ENCODE data around the gene CHRNA10. TPM values are rescaled to one million over a fixed set of nuclear protein-coding genes. Genes with fewer than 3 reads are reported as not detected.

The CHRNA10 gene, protein sequence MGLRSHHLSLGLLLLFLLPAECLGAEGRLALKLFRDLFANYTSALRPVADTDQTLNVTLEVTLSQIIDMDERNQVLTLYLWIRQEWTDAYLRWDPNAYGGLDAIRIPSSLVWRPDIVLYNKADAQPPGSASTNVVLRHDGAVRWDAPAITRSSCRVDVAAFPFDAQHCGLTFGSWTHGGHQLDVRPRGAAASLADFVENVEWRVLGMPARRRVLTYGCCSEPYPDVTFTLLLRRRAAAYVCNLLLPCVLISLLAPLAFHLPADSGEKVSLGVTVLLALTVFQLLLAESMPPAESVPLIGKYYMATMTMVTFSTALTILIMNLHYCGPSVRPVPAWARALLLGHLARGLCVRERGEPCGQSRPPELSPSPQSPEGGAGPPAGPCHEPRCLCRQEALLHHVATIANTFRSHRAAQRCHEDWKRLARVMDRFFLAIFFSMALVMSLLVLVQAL
- polyA plus RNA-seq (ENCODE audit: insufficient read length in 3 of 3) = 1 to 10 TPM; 1.3 to 3.0 (median 1.6) TPM
- long read RNA-seq, donor 1 = 0 reads
- long read RNA-seq, donor 2 = 0 reads
- long read RNA-seq, donor 3 = 0 reads
- long read RNA-seq, donor 4 = 0 reads
- long read RNA-seq, donor 5 = 0 reads
- long read RNA-seq, donor 6 = 0 reads
- long read RNA-seq, donor 7, partial matches to known transcripts = 0 of 1 reads
- long read RNA-seq, donor 7, other reads (novel, unspliced or antisense) = 0 of 1 reads
- long read RNA-seq, donor 8 = 0 reads
- long read RNA-seq, donor 9 = 0 reads
- long read RNA-seq, donor 10 = 0 reads
- long read RNA-seq, donor 11 = 0 reads
- long read RNA-seq, donor 12 = 0 reads
- long read RNA-seq, donor 13 = 0 reads
- long read RNA-seq, donor 14 = 0 reads
- long read RNA-seq, donor 15 = 0 reads
- long read RNA-seq, donor 16, partial matches to known transcripts = 8 of 8 reads
- long read RNA-seq, donor 16, other reads (novel, unspliced or antisense) = 0 of 8 reads

DNA sequence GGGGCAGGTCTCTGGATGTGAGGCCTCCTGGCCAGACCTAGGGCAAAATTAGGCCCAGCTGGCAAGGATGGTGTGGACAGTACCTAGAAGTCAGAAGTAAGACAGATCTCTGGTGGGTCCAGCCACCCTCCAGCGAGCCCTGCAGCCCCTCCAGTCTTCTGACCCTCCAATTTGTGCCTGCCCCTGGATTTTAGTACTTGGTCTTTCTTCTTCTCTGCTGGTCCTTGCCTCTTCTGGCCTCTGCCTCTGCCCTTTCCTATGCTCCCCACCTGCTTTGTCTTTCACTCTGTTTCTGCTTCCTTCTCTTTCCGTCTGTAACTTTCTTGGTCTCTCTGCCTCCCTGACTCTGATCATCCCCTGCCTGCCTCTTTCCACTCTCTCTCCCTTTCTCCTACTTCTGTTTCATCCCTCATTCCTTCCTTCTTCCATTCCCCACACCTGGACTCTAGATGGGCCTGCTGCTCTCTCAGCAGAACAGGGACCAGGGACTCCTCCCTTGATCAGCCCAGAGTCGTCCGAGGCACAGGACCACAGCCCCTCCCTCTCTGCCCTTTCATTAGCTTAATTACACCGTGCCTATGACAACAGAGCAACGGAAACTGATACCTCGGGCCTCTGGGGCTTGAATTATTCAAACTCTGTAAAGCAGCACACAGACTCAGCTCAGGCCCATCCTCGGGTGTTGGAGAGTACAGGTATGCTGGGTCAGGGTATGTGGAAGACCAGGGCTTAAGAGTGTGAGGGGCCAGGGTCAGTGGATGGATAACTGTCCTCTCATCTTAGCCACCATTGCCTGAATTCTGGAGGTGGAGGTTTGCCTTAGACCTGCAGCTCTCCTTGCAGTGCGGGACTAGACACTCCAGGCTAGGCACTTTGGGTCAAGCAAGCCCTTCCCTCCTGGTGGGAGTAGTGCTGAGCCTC is at the start of gene CHRNA10:
Gene CHRNA10 (minus strand): TSS at position 51 of the 921 bp plus-strand sequence. CDS start 72 bp downstream, outside the sequence.
- DNase-seq (ENCODE audit: extremely low read depth in 1 of 11, low read depth in 9 of 11, low spot score in 4 of 11) = peak in 7 of 11 donors; percentile 3 to 42 (median 15)

DNA sequence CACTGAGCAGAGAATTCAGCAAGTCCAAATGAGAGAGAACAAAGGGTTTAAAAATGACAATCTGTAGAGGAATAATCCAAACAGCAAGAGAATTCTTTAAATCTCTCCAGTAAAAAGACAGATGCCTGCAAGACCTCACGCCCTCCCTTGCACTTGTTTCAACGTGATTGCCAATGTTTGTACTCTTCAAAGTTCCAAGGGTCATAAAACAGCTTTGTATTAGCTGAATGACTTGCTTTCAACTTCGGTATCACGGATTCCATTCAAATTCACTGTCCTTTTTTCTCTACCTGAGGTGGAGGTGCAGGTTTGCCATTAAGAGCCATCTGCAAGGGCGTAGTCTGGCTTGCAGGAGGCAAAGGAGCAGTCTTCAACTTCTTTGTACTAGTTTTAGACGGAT is 41.1 kb upstream of the CHRNA10 start:
- DNase-seq (ENCODE audit: extremely low read depth in 1 of 11, low read depth in 9 of 11, low spot score in 4 of 11) = no peak

DNA sequence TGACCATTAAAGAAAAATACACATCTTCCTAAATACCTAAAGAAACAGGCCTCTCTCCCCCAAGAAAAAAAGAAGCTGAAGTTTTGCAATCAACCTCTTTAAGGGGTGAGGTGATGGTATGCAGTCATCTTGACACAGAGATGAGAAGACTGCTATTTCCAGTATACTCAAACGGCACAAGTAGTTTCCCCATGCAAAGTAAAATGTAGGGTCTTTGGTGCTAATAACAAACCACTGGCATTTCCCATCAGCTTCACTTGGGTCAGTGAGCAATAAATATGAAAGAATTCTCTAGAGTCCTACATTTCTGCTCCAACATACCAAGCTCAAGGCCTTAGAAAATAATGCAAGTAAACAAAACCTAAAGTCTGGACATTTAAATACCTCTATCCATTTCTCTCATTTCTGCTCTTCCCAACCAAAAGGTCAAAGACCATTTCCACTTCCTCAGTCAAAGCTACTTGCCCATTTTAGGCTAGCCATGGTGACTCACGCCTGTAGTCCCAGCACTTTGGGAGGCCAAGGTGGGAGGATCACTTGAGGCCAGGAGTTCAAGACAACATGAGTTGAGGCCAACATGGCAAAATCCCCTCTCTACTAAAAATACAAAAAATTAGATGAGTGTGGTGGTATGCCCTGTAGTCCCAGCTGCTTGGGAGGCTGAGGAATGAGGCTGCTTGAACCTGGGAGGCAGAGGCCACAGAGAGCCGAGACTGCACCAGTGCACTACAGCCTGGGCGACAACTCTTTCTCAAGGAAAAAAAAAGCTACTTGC is 39.5 kb upstream of the CHRNA10 start:
- DNase-seq (ENCODE audit: extremely low read depth in 1 of 11, low read depth in 9 of 11, low spot score in 4 of 11) = no peak

DNA sequence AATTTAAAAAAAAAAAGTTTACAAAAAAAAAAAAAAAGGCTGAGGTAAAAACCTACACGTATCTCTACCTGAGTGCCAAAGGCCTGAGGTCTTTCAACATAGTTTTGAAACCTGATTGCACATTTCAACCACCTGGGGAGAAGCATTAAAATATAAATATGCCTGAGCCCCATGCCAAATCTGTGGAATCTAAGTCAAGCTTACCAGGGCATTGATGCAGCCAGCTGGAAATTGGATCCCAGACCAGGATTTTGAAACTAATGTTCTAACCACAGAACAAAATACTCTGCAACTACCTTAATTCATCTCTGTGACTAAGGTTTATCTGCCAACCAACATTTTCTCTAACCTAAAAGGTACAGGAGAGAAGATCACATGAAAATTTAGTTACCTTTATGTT is 38.8 kb upstream of the CHRNA10 start:
- DNase-seq (ENCODE audit: extremely low read depth in 1 of 11, low read depth in 9 of 11, low spot score in 4 of 11) = peak in 2 of 11 donors; percentile 2 to 4

DNA sequence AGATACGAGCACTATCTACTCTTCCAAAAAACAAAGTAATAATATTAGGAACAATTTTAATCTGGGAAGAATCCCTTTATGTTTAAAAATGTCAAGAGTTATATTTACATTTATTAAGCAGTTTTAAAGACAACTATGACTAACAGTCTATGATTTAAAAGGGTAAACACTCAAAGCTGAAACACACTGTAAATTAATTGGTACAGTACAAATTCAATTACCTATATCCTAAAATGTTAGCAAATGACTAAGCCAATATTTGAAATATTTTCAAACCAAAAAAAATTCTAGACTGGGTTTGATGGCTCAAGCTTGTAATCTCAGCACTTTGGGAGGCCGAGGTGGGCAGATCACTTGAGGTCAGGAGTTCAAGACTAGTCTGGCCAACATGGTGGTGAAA is 36.0 kb upstream of the CHRNA10 start:
- DNase-seq (ENCODE audit: extremely low read depth in 1 of 11, low read depth in 9 of 11, low spot score in 4 of 11) = no peak

DNA sequence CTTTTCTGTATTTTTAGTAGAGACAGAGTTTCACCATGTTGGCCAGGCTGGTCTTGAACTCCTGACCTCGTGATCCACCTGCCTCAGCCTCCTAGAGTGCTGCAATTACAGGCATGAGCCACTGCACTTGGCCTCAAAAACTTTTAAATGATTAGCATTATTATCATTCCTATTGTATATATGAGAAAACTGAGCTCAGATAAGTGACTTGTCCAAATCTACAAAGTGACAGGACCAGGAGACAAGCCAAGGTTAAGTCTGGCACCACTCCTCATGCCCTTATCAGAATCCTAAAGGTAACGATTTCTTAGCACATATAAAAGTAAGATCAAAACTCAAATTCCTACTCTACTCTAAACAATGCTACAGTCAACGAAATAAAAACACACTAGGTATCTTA is 32.2 kb upstream of the CHRNA10 start:
- no peak for DNase-seq (ENCODE audit: extremely low read depth in 1 of 11, low read depth in 9 of 11, low spot score in 4 of 11)

DNA sequence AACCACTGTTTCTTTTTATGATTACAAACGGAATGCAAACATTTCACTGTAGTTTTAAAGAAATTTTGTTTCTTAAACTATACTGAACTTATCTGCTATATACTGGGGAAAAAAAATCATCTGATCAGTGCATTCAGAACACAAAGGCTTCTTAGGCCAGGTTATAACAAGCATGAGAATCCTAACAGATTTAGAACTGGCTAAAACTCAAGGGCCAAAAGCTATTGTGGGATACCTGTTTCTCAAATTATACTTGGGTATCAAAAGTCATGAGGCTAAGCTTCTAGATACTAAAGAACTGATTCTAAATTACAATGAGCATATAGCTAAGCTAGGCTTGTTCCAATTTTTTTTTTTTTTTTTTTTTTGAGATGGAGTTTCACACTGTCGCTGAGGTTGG is 29.7 kb upstream of the CHRNA10 start:
- no peak for DNase-seq (ENCODE audit: extremely low read depth in 1 of 11, low read depth in 9 of 11, low spot score in 4 of 11)

DNA sequence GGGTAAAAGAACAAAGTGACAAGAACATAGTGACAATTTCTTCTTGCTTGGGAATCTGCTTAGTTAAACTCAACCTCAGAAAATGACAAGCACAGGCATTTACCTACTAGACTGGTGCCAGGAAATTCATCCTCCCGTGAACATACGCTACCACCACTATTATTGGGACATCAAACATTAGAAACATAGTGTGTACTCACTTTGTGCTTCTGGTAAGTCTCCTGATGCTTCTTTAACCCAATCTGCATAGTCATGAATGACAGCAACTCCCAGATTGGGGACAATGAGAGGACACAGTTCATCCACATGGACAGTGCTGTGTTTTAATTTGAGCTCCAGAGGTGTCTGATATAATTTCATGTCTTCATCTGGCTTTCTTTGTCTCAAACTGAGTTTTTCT is 29.2 kb upstream of the CHRNA10 start:
- DNase-seq (ENCODE audit: extremely low read depth in 1 of 11, low read depth in 9 of 11, low spot score in 4 of 11) = no peak

DNA sequence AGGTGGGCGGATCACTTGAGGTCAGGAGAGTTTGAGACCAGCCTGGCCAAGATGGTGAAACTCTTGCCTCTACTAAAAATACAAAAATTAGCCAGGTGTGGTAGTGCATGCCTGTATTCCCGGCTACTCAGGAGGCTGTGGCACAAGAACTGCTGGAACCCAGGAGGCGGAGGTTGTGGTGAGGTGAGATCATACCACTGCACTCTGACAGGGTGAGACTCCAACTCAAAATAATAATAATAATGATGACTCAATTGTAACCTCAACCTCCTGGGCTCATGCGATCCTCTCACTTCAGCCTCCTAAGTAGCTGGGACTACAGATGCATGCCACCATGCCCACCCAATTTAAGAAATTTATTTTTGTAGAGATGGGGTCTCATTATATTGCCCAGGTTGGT is 15.6 kb upstream of the CHRNA10 start:
- no peak for DNase-seq (ENCODE audit: extremely low read depth in 1 of 11, low read depth in 9 of 11, low spot score in 4 of 11)

DNA sequence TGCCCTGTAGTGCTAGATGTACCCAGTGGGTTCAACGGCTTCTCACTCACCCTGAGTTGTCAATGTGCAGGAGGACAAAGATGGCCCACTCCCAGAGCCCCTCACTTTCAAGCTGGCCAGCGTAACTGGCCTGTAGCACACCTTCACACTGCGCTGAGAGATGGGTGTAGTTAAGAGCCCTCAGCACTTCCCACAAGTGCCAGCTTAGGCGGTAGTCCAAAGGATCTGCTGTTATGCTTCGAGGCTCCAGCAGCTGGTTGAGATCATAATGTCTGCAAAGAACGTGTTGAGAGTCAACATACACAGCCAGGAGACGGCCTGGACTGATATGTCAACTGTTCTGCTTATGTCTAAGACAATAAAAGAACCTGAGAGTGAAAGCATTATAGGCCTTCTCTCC is 14.7 kb upstream of the CHRNA10 start:
- DNase-seq (ENCODE audit: extremely low read depth in 1 of 11, low read depth in 9 of 11, low spot score in 4 of 11) = no peak

DNA sequence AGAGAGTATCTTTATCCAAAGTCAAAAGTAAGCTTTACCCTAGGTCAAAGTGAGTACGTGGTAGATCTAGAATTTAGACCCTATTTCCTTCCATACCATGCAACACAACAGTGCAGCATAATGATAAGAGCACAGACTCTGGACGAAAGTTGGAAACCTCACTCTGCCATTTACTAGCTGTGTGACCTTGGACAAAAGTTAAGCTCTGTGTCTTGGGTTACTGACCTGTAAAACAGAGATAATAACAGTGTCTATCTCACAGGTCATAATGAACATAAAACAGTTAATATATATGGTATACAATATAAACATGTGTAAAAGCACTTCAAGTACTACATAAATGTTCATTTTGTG is 13.6 kb upstream of the CHRNA10 start:
- DNase-seq (ENCODE audit: extremely low read depth in 1 of 11, low read depth in 9 of 11, low spot score in 4 of 11) = no peak

DNA sequence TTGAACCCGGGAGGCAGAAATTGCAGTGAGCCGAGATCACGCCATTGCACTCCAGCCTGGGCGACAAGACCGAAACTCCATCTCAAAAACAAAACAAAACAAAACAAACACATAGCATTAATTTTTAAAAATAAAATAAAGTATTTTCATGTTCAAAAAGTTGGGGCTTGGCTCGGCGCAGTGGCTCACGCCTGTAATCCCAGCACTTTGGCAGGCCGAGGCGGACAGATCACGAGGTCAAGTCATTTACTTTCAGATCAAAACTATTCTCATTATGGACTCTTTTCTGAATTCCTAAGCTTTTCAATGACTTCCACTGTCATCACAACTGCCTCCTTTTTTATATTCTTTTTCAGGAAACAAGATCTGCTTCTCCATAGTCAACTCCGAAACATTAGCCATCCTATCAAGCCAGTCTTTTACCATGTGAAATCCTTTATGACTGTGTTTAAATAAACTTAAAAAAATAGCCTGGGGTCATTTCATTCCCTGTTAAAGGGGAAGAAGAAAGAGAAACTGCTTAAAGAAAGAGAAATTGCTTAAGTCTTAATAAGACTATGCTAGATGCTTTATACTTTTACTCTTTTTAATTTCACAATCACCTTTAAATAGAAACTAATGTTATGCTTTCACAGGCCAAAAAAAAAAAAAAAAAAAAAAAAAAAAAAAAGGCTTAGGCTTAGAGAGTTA is 13.1 kb upstream of the CHRNA10 start:
- no peak for DNase-seq (ENCODE audit: extremely low read depth in 1 of 11, low read depth in 9 of 11, low spot score in 4 of 11)

DNA sequence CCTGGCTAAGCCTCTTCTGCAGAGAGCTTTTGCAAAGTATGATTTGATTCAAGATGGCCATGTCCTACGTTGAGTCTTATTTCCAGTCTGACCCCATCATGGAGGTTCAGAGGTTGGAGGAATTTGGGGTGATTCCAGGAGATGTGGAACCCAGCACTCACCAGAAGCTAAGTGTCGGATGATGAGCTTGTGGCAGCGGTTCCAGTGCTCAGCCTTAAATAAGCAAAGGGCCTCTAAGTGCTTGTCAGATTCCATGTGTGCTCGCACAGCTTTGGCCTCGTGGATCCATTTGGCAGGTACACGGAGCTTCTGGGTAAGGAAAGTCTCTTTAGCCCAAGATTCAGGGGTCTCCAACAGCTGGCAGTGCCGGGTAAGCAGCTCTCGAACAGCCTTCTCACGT is 11.9 kb upstream of the CHRNA10 start:
- no peak for DNase-seq (ENCODE audit: extremely low read depth in 1 of 11, low read depth in 9 of 11, low spot score in 4 of 11)

DNA sequence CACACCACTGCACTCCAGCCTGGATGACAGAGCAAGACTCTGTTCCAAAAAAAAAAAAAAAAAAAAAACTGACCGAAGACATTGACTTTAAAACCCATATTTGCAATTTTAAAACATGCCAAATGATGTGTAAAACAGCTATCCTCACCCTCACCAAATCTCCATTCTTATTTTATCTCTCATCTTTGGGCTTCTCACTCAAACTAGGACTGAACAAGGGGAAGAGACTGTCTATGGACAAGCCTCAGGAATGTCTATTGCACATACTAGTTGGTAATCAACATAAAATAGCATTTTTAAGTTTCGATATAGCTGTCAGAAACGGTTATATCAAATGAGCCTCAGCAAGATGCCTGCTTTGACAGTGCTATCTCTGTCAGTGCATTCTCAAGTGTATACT is 7.9 kb upstream of the CHRNA10 start:
- no peak for DNase-seq (ENCODE audit: extremely low read depth in 1 of 11, low read depth in 9 of 11, low spot score in 4 of 11)

DNA sequence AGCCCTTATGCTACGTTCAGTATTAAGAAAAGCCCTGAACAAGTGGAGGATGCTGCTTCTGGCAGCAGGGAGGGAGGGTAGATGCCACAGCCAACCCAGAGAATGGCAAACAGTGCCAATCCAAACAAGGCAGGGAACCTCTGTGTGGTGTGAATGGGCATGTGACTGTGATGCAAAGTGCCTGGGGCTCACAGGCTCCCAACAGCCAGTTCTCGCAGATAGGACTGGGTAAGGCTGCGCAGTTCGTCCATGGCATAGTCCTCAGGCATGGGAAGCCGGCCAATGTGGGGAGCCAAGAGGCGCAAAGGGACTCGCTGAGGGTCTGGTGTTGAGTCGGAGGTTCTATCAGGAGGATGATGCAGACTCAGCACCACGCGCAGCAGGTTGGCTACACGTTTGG is 4.8 kb upstream of the CHRNA10 start:
- no peak for DNase-seq (ENCODE audit: extremely low read depth in 1 of 11, low read depth in 9 of 11, low spot score in 4 of 11)

DNA sequence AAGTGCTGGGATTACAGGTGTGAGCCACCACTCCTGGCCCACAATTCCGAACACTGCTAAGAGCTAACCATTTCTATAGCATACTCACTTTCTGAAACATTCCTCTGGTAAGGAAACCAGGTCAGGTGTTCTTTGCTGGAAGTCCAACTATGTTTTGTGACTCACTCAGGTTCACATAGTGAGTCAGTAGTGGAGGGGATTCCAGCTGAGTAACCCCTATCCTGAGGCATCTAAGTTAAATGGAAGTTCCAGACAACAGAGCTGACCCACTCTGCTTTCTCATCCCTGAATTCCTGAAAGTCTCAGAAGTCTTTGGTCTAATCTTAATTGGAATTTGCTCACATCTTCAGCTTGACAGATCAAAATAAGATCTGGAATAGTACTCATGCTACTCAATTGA is 3.0 kb upstream of the CHRNA10 start:
- no peak for DNase-seq (ENCODE audit: extremely low read depth in 1 of 11, low read depth in 9 of 11, low spot score in 4 of 11)

DNA sequence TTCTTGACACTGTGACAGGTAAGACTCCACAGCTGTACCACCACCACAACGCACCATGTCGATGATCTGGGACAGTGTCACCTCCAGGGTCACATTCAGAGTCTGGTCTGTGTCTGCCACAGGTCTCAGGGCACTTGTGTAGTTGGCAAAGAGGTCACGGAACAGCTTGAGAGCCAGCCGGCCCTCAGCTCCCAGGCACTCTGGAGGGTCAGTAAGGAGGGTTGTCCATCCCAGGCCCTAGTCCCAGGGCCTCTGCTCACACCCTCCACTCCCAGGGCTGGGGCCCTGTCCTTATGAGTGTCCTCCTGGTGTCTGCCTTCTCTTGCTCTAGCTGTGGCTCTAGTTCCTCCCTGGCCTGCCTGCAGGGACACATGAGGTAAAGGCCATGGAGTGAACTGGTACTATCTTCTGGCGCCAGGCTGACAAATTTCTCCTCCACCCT is 1.4 kb downstream of the CHRNA10 start:
- no peak for DNase-seq (ENCODE audit: extremely low read depth in 1 of 11, low read depth in 9 of 11, low spot score in 4 of 11)

DNA sequence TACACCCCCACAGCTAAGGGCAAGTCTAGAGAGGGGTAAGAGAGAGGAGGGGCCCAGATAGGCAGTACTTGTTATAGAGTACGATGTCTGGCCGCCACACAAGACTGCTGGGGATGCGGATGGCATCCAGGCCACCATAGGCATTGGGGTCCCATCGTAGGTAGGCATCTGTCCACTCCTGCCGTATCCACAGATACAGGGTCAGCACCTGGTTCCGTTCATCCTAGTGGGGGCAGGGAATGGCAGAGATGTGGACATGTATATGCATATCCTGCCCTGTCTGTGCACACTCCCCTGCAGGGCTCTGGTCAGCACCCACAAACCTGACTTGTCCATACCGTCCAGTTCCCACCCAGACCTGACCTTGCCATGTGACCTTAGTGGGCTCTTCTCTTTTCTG is 2.1 kb downstream of the CHRNA10 start:
- no peak for DNase-seq (ENCODE audit: extremely low read depth in 1 of 11, low read depth in 9 of 11, low spot score in 4 of 11)
